Kidney (tissue), 14 donors: ENCODE results near the gene MZT2B. TPM values are rescaled to one million over a fixed set of nuclear protein-coding genes. Genes with fewer than 3 reads are reported as not detected.
"Not testable (repeated sequence)": the region's sequence is repeated elsewhere in the genome, so short reads cannot be mapped to it uniquely, and the experiment has no call there.

Experiments
- DNase-seq, 5 donors: peaks; one replicate each; pipeline ENCODE4 v3.0.0-alpha.2; 2013 to 2020
- FAIRE-seq: peaks from 2 replicates; lab custom pipeline; 2012; peaks lifted over from hg19 to GRCh38; lab: Jason Lieb, UNC
- H3K27ac ChIP-seq, 2 donors: one replicate each; pipeline ENCODE4 v1.7.0; 2013; ENCODE audit warnings: low read depth in 2 of 2, low read length in 2 of 2, inconsistent platforms in 1 of 2
- H3K27me3 ChIP-seq: one replicate; pipeline ENCODE4 v1.7.1; 2013; ENCODE audit warnings: low read length, inconsistent platforms; ENCODE audit not compliant: control insufficient read depth, insufficient read depth
- H3K36me3 ChIP-seq, 3 donors: one replicate each; pipeline versions ENCODE4 v1.7.0 to v1.7.1; 2013; ENCODE audit warnings: low read length in 3 of 3, control low read depth in 1 of 3, inconsistent platforms in 1 of 3; ENCODE audit not compliant: insufficient read depth in 3 of 3, control insufficient read depth in 2 of 3
- H3K4me1 ChIP-seq, 3 donors: one replicate each; pipeline versions ENCODE4 v1.7.0 to v1.7.1; 2013; ENCODE audit warnings: low read length in 3 of 3, inconsistent platforms in 1 of 3, low read depth in 1 of 3; ENCODE audit not compliant: control insufficient read depth in 2 of 3, insufficient read depth in 2 of 3
- H3K4me3 ChIP-seq, 3 donors: one replicate each; pipeline versions ENCODE4 v1.7.0 to v1.8.1; 2013; ENCODE audit warnings: low read length in 3 of 3, control low read depth in 1 of 3, inconsistent platforms in 1 of 3
- H3K9ac ChIP-seq, 3 donors: one replicate each; pipeline versions ENCODE4 v1.7.0 to v1.7.1; 2013; ENCODE audit warnings: low read length in 3 of 3, control low read depth in 1 of 3, inconsistent platforms in 1 of 3
- H3K9me3 ChIP-seq, 3 donors: one replicate each; pipeline versions ENCODE4 v1.7.0 to v1.7.1; 2013; ENCODE audit warnings: low read length in 3 of 3, control low read depth in 1 of 3, inconsistent platforms in 1 of 3; ENCODE audit not compliant: control insufficient read depth in 2 of 3, insufficient read depth in 1 of 3
- CTCF ChIP-seq: IDR thresholded peaks from 3 replicates; pipeline ENCODE4 v1.5.1; 2012; ENCODE audit warnings: mild to moderate bottlenecking, moderate library complexity, borderline replicate concordance; ENCODE audit not compliant: insufficient read depth; ENCODE audit errors: extremely low read depth
- intact Hi-C: fragments of 100-400 bp; cut with DNase I; formaldehyde crosslinking; loops from one replicate; pipeline ENCODE4 v1.11.1; 2022
- polyA plus RNA-seq: library from polyadenylated mRNA; stranded (reverse); fragments of 350-450 nt; fragmentation: Illumina TruSeq; extraction: RNeasy Lipid Tissue Mini Kit (QIAGEN cat#74804); gene quantifications from one replicate; pipeline ENCODE4 v1.2.3, GENCODE V29; 2014; ENCODE audit warnings: low read depth, low replicate concordance; ENCODE audit not compliant: insufficient read depth
- total RNA-seq: library from RNA; stranded (reverse); fragmentation: NEBNext Ultra II Directional; extraction: Animal tissue kit (Norgen Biotek cat#: 25700); gene quantifications from one replicate; pipeline ENCODE4 v1.2.1, GENCODE V29; 2021
- donor health status: control.
- donor health status: control.
- donor health status: control.
- donor health status: control.
- donor health status: control.
- donor health status: DM: yes; HTN: yes; CAD: no.
- donor health status: Normal renal cell carcinoma (clear cell type).

MZT2B gene
- total and polyA plus RNA-seq, 2 donors from 2014 or later: 160 to 354 TPM

GRCh38 chr2:130162968-130163367 lies 19.1 kb upstream of the MZT2B start:
- H3K4me3 ChIP-seq: no peak overlapping the region
- H3K27ac ChIP-seq: no peak overlapping the region
- no peak for FAIRE-seq
- H3K4me1 ChIP-seq: no peaks in the 10 kb centered on the region
- H3K36me3 ChIP-seq: peaks cover 8 to 25% (median 14%) of the 10 kb centered on the region in 3 donors
- intact Hi-C loops: no loop called here
- H3K9me3 ChIP-seq: no peaks in the 10 kb centered on the region
- no peak for TF ChIP-seq CTCF
- DNase-seq: no peak
- H3K27me3 ChIP-seq: no peaks in the 10 kb centered on the region
- no peak overlapping the region for H3K9ac ChIP-seq

- Histone ChIP-seq H3K4me3 (no peak overlapping the region), H3K27me3 (no peaks in the 10 kb centered on the region), H3K36me3 (peaks cover 8 to 26% (median 14%) of the 10 kb centered on the region in 3 donors), H3K27ac (no peak overlapping the region), H3K9ac (no peak overlapping the region), H3K9me3 (no peaks in the 10 kb centered on the region), H3K4me1 (no peaks in the 10 kb centered on the region)
- TF ChIP-seq CTCF: no peak
- DNase-seq (no peak), FAIRE-seq (no peak)
- intact Hi-C loops: no loop called here
Measured at GRCh38 chr2:130165293-130166016, 16.6 kb upstream of the MZT2B start.

DNA sequence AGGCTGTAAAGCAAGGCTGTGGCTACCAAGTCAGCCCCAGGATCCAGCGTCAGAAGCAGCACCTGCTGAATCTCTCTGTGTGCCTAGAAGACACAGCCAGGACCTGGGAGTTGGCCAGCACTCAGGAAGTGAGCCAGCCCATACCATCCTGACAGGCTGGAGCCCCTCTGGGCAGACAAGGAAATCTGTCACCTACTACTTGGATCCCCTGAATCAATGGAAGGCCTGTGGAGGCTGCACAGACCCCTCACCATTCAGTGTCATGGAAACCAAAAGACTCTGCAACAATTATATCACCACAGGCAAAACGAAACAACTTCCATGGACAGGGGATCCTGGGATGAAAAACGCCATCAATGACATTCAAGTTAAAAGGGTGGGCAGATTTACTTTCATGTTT lies 15.5 kb upstream of the MZT2B start:
- intact Hi-C loops, FAIRE-seq, H3K27me3 ChIP-seq, H3K9ac ChIP-seq, H3K4me3 ChIP-seq, H3K9me3 ChIP-seq, H3K4me1 ChIP-seq, DNase-seq, H3K27ac ChIP-seq: not testable (repeated sequence)
- H3K36me3 ChIP-seq: peaks cover 8 to 26% (median 14%) of the 10 kb centered on the region in 3 donors

DNA sequence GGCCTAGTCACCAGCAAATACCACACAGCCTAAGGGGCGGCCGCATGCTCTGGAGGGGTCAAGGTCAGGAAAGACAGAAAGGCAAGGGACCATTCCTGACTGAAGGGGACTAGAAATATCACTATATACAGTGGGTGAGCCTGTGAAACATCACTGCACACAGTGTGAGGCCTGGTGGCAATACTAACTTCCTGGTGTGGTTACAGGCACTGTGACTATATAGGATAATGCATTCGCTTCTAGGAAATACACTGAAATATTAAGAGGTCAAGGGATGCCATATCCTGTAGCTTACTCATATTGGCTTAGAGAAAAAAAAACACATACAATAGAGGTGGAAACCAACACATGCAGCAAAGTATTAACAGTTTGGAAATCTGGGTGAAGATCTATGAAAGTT lies 12.9 kb upstream of the MZT2B start:
- H3K9me3 ChIP-seq, H3K4me1 ChIP-seq, FAIRE-seq, intact Hi-C loops, H3K27me3 ChIP-seq, H3K4me3 ChIP-seq, DNase-seq, H3K9ac ChIP-seq, H3K27ac ChIP-seq: not testable (repeated sequence)
- H3K36me3 ChIP-seq: peaks cover 8 to 21% (median 13%) of the 10 kb centered on the region in 3 donors
